Activated B cell treated with CpG ODN at 0.5 μM for 24 hours (primary cell): ENCODE results near the gene MAPK8IP1. TPM values are rescaled to one million over a fixed set of nuclear protein-coding genes. Genes with fewer than 3 reads are reported as not detected.

Source experiments
- ATAC-seq: fragments of 200-7000 bp; cut with Tn5 transposase; one replicate; pipeline ENCODE4 v1.10.0; 2021; ENCODE audit warnings: low read depth, mild to moderate bottlenecking, moderate library complexity
- CTCF ChIA-PET: fragments of 350-600 bp; sonication (Branson Sonifier 250); formaldehyde crosslinking; loops from one replicate; lab custom pipeline; 2021; ENCODE audit warnings: antibody characterized with exemption; lab: Charles Lee
- POLR2A ChIA-PET: fragments of 350-600 bp; sonication (Branson Sonifier 250); formaldehyde crosslinking; loops from one replicate; lab custom pipeline; 2021; ENCODE audit warnings: antibody characterized with exemption; lab: Charles Lee
- DNase-seq: peaks from one replicate; pipeline ENCODE4 v3.0.0; 2022
- H3K27ac Mint-ChIP-seq: one replicate; pipeline ENCODE4 v1.8.0; 2020; ENCODE audit warnings: mixed read lengths
- H3K27me3 Mint-ChIP-seq: one replicate; pipeline ENCODE4 v1.8.0; 2021; ENCODE audit warnings: mixed read lengths
- H3K36me3 Mint-ChIP-seq: one replicate; pipeline ENCODE4 v1.8.0; 2021; ENCODE audit warnings: low read depth, mixed read lengths
- H3K4me1 Mint-ChIP-seq: one replicate; pipeline ENCODE4 v1.8.0; 2021; ENCODE audit warnings: mixed read lengths
- H3K4me3 Mint-ChIP-seq: one replicate; pipeline ENCODE4 v1.8.0; 2020; ENCODE audit warnings: mild to moderate bottlenecking, mixed read lengths
- H3K9me3 Mint-ChIP-seq: one replicate; pipeline ENCODE4 v1.8.0; 2020; ENCODE audit warnings: mixed read lengths
- intact Hi-C: fragments of 100-400 bp; cut with micrococcal nuclease; formaldehyde crosslinking; loops from one replicate; pipeline ENCODE4 v1.15.1; 2024
- total RNA-seq: library from RNA; stranded (reverse); gene quantifications from 2 replicates; pipeline ENCODE4 v1.2.3, GENCODE V29; 2022
- TF ChIP-seq, protein P1 (sequence below): fragments of 200-600 bp; IDR thresholded peaks from one replicate; pipeline ENCODE4 v1.8.0; 2022; ENCODE audit warnings: antibody characterized with exemption, mild to moderate bottlenecking

The MAPK8IP1 gene
- total RNA-seq, 1 donor from 2014 or later, result 1.9 TPM

DNA sequence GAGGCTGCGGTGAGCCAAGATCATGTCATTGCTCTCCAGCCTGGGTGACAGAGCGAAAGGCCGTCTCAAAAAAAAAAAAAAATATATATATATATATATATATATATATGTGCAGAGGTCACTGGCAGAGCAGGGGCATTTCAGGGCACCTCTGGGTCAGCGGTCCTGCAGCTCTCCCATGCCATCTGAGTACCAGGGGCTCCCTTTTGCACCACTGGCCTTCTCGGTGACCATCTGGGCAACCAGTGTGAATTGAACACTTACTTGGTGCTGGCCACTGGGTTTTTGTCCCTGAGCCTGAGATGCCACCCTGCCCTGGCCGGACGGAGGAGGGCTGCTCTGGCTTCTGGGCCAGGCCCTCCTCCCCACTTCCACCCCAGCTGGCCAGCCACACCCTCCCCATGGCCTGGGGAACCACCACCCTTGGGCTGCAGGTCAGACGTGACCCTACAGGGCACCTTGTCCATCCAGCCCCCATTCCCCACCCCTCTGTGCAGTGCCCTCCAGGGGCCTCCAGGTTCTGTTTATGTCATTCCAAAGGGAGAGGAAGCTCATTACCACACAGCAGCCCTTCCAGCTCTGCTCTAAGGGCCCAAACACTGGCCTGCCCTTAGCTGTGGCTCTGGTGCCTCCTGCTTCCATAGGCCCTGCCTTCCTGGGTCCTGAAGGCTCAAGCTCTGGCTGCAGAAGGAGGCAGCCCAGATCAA lies 10.3 kb downstream of the MAPK8IP1 start:
- peaks cover 37% of the 10 kb centered on the region for H3K27me3 Mint-ChIP-seq

DNA sequence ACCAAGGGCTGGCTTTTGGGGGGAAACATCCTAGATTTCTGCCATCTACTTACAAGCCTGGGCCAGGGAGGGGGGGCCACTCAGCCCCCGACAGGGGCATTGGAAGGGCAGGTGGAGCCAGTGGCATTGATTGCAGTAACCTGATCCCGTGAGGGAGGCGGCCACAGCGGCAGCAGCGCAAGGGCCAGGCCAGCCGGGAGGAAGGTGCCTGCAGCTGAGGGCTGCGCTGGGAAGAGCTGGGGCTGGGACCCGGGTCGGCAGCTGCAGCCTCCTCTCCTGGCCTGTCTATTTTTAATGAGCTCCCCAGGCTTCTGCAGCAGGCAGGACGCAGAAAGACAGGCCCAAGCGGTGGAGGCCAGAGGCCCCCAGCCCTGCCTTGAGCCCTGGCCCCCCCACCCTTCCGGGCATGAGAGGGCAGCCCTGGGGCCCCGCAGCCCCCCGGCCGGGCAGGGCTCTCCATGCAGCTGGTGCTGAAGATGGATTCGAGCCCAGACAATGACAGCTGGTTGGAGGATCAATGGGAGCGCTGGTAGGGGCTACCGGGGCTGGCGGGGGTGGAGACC lies 11.1 kb downstream of the MAPK8IP1 start:
- Mint-ChIP-seq H3K4me3 (no peak overlapping the region), H3K27ac (no peak overlapping the region), H3K36me3 (no peaks in the 10 kb centered on the region), H3K9me3 (no peaks in the 10 kb centered on the region), H3K4me1 (peaks cover 8% of the 10 kb centered on the region), H3K27me3 (peaks cover 36% of the 10 kb centered on the region)
- TF ChIP-seq, protein P1, sequence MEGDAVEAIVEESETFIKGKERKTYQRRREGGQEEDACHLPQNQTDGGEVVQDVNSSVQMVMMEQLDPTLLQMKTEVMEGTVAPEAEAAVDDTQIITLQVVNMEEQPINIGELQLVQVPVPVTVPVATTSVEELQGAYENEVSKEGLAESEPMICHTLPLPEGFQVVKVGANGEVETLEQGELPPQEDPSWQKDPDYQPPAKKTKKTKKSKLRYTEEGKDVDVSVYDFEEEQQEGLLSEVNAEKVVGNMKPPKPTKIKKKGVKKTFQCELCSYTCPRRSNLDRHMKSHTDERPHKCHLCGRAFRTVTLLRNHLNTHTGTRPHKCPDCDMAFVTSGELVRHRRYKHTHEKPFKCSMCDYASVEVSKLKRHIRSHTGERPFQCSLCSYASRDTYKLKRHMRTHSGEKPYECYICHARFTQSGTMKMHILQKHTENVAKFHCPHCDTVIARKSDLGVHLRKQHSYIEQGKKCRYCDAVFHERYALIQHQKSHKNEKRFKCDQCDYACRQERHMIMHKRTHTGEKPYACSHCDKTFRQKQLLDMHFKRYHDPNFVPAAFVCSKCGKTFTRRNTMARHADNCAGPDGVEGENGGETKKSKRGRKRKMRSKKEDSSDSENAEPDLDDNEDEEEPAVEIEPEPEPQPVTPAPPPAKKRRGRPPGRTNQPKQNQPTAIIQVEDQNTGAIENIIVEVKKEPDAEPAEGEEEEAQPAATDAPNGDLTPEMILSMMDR, result no peak
- ChIA-PET CTCF (interaction anchor here (0.6 to 1.6 kb wide), 2 partner anchors 56 to 69 kb away, joined by 3 to 4 read pairs; no protein-coding TSS in a partner anchor), POLR2A (interaction anchor here (0.8 to 1.0 kb wide), 2 partner anchors 13 to 21 kb away, joined by 3 to 4 read pairs; partner anchors contain the start of gene PEX16)
- DNase-seq, result no peak
- no peak for ATAC-seq
- intact Hi-C loops, result no loop called here

More for the DNA sequence above, 10.3 kb downstream of the MAPK8IP1 start:
- ChIA-PET CTCF (interaction anchor here (1.6 kb wide), 1 partner anchor 70 kb away, joined by 4 read pairs; no protein-coding TSS in a partner anchor), POLR2A (no interaction called here)
- Mint-ChIP-seq H3K27ac (no peak overlapping the region), H3K4me1 (peaks cover 8% of the 10 kb centered on the region), H3K4me3 (no peak overlapping the region), H3K9me3 (no peaks in the 10 kb centered on the region), H3K36me3 (no peaks in the 10 kb centered on the region)
- no peak for ATAC-seq
- intact Hi-C loops, result no loop called here
- TF ChIP-seq, protein P1, result no peak
- no peak for DNase-seq

DNA sequence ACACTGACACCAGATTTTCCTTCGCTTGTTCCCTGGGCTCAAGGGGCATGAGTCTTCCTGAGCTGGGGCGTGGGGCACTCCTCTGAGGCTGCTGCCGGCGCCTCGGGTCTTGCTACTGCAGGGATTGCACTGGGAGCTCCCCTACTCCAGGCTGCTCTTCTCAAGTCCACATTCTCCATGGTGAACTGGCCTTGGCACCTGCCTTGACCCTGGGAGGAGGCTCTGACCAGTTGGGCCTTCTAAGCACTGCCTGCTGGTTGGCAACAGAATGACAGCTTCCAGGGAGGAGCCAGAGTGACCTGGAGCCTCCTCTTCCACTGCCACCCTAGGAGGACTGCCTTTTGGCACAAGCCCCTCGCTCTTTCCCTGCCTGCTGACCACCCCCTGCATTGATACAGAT lies 12.1 kb downstream of the MAPK8IP1 start:
- CTCF ChIA-PET, result interaction anchor here (2.1 kb wide), 1 partner anchor 68 kb away, joined by 5 read pairs; no protein-coding TSS in a partner anchor

DNA sequence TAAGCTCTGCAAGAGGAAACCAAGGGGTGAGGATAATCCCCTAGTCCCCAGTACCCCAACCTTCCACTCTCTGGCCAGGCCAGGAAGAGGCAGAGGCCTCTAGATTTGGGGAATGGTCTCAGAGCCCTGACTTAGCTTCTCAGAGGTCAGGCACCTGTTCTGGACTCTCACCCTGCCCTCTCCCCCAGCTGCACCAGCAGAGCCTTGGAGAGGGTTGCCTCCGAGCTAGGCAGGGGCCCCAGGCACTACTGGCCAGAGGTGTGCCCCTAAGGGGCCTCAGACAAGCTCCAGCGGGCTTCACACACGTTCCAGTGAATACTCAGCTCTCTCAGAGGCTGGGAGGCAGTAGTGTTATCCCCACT lies 13.6 kb downstream of the MAPK8IP1 start:
- ChIA-PET POLR2A (interaction anchor here (0.6 to 1.3 kb wide), 6 partner anchors 17 to 1366 kb away, joined by 3 to 6 read pairs (median 4); partner anchors contain the start of gene PEX16), CTCF (interaction anchor here (2.1 kb wide), 1 partner anchor 66 kb away, joined by 5 read pairs; no protein-coding TSS in a partner anchor)
- H3K4me1 Mint-ChIP-seq, result peaks cover 8% of the 10 kb centered on the region
- H3K9me3 Mint-ChIP-seq, result no peaks in the 10 kb centered on the region
- TF ChIP-seq, protein P1, result no peak
- DNase-seq (no peak), ATAC-seq (no peak)
- H3K27me3 Mint-ChIP-seq, result peaks cover 28% of the 10 kb centered on the region
- H3K27ac Mint-ChIP-seq, result no peak overlapping the region
- peak overlapping the region; percentile 76 for H3K4me3 Mint-ChIP-seq
- no peaks in the 10 kb centered on the region for H3K36me3 Mint-ChIP-seq
- intact Hi-C loops, result loop anchor here (1.0 to 2.0 kb wide), 5 partner anchors 14 to 94 kb away; partner anchors contain the start of genes MAPK8IP1 and SLC35C1

More for the DNA sequence above, 12.1 kb downstream of the MAPK8IP1 start:
- Mint-ChIP-seq H3K36me3 (no peaks in the 10 kb centered on the region), H3K27me3 (peaks cover 34% of the 10 kb centered on the region), H3K27ac (no peak overlapping the region), H3K9me3 (no peaks in the 10 kb centered on the region), H3K4me3 (no peak overlapping the region), H3K4me1 (peaks cover 8% of the 10 kb centered on the region)
- DNase-seq (no peak), ATAC-seq (no peak)
- intact Hi-C loops, result no loop called here
- TF ChIP-seq, protein P1, result no peak
- POLR2A ChIA-PET, result interaction anchor here (0.7 to 1.0 kb wide), 2 partner anchors 20 to 51 kb away, joined by 4 to 9 read pairs; partner anchors contain the start of genes CRY2 and PEX16
